NT2/D1 (cell line): Measurements from ENCODE around the gene WDR87.

ENCODE experiments used
- YY1 ChIP-seq: IDR thresholded peaks from 2 replicates; pipeline ENCODE4 v1.6.1; 2011; ENCODE audit not compliant: insufficient read length, insufficient read depth
- ZNF274 ChIP-seq: IDR thresholded peaks from 2 replicates; pipeline ENCODE4 v1.6.1; 2011; ENCODE audit warnings: mild to moderate bottlenecking, low read depth, low read length

DNA sequence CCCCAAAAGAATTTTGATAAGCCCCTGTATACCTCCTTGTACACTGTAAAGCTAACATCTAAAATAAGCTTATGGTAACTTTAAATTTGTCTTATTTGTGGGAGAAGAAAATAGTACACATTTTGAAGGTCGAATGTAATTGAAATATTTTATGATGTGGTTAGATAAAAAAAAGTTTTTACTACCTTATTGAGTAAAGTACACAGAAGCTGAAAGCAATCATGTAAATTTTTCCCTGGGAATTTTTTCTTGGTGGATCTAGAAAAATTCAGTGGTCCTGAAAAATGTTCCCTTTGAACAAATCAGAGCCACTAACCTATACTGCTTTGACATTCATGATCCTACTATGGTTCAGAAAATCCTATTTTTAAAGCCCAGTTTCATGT is 47.5 kb upstream of the WDR87 start:
- TF ChIP-seq YY1 = no peak
- TF ChIP-seq ZNF274 = no peak
